Colon (tissue), 2 donors: ENCODE data around the gene C17orf50.

Experiments
- FAIRE-seq: peaks from 2 replicates; lab custom pipeline; 2012; peaks lifted over from hg19 to GRCh38; lab: Jason Lieb, UNC
- donor health status: control.
- donor health status: control.

Gene C17orf50

GRCh38 chr17:35752945-35753764 is 7.5 kb upstream of the C17orf50 start, which contains the start of gene GAS2L2:
GAS2L2 (minus strand) TSS chr17:35753239; CDS start chr17:35752850, 389 bp downstream.
- FAIRE-seq: no peak

GRCh38 chr17:35757243-35757642 is 3.4 kb upstream of the C17orf50 start:
- FAIRE-seq: no peak

- FAIRE-seq: no peak
Measured at GRCh38 chr17:35761601-35762000, 914 bp downstream of the C17orf50 start.

GRCh38 chr17:35763767-35764122 is 3.1 kb downstream of the C17orf50 start:
- no peak for FAIRE-seq

DNA sequence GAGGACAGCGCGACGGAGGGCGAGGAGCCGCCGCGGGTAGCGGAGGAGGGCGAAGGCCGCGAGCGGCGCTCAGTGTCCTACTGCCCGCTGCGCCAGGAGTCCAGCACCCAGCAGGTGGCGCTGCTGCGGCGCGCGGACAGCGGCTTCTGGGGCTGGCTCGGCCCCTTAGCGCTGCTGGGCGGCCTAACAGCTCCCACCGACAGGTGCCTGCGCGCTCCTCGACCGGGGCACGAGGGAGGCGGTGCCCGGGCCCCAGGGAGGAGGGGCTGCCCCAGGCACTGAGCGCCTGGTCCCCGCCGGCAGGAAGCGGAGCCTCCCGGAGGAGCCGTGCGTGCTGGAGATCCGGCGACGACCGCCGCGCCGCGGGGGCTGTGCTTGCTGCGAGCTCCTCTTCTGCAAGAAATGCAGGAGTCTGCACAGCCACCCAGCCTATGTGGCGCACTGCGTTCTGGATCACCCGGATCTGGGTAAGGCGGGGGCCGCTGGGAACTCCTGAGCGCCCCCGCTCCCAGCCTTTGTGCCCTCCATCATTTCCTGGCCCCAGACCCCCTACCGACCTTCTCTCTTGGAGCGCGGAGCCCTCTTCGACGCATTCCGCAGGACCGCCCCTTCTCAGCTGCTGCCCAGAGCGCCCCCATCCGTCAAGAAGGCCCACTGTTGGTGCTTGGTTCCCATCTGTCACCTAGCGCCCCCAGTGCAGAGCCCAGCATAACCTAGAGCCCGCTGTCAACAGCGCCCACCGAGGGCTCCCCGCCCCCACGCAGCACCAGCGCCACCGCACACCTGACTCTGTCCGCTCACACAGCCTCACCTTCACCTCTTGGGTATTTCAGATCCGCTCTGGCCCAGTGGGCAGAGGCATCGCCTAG is 3.7 kb downstream of the C17orf50 start:
- no peak for FAIRE-seq

- FAIRE-seq: no peak
Measured at GRCh38 chr17:35765086-35765710, 4.5 kb downstream of the C17orf50 start.

GRCh38 chr17:35765756-35766488 is 5.2 kb downstream of the C17orf50 start:
- FAIRE-seq: no peak

DNA sequence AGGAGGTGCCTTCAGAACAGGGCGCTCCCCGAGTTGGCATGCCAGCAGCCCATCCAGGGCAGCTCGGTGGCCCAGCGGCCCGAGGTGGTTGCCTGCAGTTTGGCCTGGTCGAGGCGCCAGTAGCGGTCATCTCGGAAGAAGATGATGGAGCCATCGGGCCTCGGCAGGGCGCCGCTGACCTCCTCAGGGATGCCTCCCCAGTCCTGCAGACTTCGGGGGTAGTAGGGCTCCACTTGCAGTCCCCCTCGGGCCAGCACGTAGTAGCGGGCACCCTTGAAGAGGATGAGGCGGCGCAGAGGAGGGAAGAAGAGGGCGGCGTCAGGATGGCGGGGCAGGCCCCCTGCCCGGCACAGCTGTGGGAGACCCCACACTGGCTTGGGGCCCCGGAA is 5.8 kb downstream of the C17orf50 start:
- no peak for FAIRE-seq

DNA sequence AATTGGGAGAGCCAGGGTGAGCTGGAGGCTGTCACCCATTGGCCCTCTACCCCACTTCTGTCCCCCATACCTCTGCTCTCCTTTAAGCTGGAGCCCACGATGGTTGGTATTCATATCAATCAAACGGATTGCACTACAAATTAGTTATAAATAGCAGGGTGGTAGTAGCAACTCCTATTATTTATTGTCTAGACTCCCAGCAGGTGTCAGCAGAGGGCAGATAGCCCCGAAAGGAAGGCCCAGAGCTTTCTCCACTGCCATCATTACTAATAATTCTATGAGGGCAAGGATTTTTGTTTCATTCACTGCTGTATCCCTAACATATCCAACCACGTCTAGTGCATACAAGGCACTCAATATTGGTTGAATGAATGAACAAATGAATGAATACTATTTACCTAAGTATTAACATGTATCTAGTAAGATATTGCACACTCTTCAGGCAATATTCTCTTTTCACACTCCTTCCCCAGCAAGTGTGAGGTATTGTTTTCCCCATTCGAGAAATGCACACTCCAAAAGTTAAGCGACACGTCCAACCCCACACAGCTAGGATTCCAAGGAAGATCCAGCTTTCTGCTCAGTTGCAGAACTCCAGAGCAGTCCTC is 6.3 kb downstream of the C17orf50 start:
- no peak for FAIRE-seq

- no peak for FAIRE-seq
Measured at GRCh38 chr17:35768797-35769196, 8.1 kb downstream of the C17orf50 start.

GRCh38 chr17:35769895-35770486 is 9.3 kb downstream of the C17orf50 start:
- no peak for FAIRE-seq

- no peak for FAIRE-seq
Measured at GRCh38 chr17:35773129-35773528, 12.4 kb downstream of the C17orf50 start.

- no peak for FAIRE-seq
Measured at GRCh38 chr17:35773679-35774425, 13.2 kb downstream of the C17orf50 start.

- no peak for FAIRE-seq
Measured at GRCh38 chr17:35774499-35774898, 13.8 kb downstream of the C17orf50 start.

GRCh38 chr17:35775039-35775438 is 14.4 kb downstream of the C17orf50 start:
- FAIRE-seq: no peak

GRCh38 chr17:35775583-35775982 is 14.9 kb downstream of the C17orf50 start:
- no peak for FAIRE-seq

GRCh38 chr17:35778641-35779196 is 18.0 kb downstream of the C17orf50 start:
- FAIRE-seq: no peak

GRCh38 chr17:35780950-35781349 is 20.3 kb downstream of the C17orf50 start:
- no peak for FAIRE-seq

GRCh38 chr17:35784895-35785294 is 24.2 kb downstream of the C17orf50 start:
- FAIRE-seq: no peak

DNA sequence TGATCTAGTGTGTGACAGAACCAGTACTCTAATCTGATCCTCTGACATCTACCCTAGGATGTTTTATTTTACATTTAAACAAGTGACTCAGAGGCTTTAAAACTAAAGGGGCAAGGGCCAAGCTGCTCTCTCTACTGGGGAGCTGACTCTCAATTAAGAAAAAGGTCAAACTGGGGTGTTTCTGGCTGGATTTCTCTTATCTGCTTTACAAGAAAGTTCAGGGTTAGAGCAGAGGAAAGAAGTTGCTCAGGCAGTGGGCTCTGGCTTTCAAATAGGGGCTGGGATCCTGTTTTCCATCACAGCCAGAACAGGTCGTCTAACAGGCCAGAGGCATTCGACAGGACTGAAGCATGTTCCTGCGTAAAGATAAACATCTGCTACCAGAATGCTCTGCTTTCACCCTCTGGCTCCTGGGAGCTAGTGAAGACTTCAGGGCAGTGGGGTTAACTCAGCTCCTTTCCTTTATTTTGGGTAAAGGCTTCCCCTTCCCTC is 26.3 kb downstream of the C17orf50 start:
- no peak for FAIRE-seq
